SU-DHL-6 (cell line): Measurements from ENCODE around the gene ST3GAL6.

Experiments
- EZH2phosphoT487 ChIP-seq: fragments of 200-600 bp; sonication (generic), shearing (Covaris generic); conservative IDR thresholded peaks from 2 replicates; pipeline ENCODE4 v1.6.1; 2018; ENCODE audit warnings: mild to moderate bottlenecking, antibody characterized with exemption, low read length, moderate library complexity, mixed read lengths
- TF ChIP-seq, protein P1 (sequence below): fragments of 200-600 bp; sonication (generic); IDR thresholded peaks from one replicate; pipeline ENCODE4 v1.5.1; 2017; ENCODE audit warnings: antibody characterized with exemption, mild to moderate bottlenecking, low read length, moderate library complexity; ENCODE audit not compliant: insufficient read depth, poor library complexity, severe bottlenecking

DNA sequence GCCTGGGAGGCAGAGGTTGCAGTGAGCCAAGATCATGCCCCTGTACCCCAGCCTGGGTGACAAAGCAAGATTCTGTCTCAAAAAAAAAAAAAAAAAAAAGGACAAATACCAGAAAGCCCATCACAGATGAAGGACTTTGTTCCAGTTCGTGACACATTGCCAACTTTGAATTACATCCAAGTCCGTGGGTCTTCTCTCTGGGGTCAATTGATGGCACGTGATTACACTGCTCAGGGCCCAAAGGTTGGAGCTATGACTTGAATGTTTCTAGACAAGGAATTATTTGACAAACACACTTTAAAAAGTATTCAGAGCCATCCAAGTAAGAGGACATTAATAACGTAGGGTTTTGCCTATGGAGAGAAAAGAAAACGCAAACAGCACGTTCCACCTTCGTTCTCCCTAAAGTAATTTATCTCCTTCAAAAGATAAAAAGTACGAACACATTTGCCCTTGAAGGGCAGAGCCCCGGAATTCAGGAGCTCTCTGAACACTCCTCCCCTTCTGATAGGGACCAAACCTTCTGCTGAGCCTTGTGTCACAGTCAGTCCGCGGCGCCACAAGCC is 31.3 kb upstream of the ST3GAL6 start:
- TF ChIP-seq, protein P1, sequence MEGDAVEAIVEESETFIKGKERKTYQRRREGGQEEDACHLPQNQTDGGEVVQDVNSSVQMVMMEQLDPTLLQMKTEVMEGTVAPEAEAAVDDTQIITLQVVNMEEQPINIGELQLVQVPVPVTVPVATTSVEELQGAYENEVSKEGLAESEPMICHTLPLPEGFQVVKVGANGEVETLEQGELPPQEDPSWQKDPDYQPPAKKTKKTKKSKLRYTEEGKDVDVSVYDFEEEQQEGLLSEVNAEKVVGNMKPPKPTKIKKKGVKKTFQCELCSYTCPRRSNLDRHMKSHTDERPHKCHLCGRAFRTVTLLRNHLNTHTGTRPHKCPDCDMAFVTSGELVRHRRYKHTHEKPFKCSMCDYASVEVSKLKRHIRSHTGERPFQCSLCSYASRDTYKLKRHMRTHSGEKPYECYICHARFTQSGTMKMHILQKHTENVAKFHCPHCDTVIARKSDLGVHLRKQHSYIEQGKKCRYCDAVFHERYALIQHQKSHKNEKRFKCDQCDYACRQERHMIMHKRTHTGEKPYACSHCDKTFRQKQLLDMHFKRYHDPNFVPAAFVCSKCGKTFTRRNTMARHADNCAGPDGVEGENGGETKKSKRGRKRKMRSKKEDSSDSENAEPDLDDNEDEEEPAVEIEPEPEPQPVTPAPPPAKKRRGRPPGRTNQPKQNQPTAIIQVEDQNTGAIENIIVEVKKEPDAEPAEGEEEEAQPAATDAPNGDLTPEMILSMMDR: no peak
- no peak for TF ChIP-seq EZH2phosphoT487
